GM23248 (cell line): ENCODE data around the gene SOBP.

Experiments
- EZH2 ChIP-seq: fragments of 200-600 bp; sonication (generic); IDR thresholded peaks from 2 replicates; pipeline ENCODE4 v1.6.1; 2018; ENCODE audit warnings: antibody characterized with exemption, mild to moderate bottlenecking; ENCODE audit not compliant: insufficient read depth, poor library complexity, severe bottlenecking
- EZH2phosphoT487 ChIP-seq: fragments of 200-600 bp; sonication (generic); IDR thresholded peaks from 2 replicates; pipeline ENCODE4 v1.6.1; 2018; ENCODE audit warnings: antibody characterized with exemption, moderate library complexity, mild to moderate bottlenecking, low read depth; ENCODE audit not compliant: insufficient read depth

- TF ChIP-seq EZH2: no peak
- TF ChIP-seq EZH2phosphoT487: no peak
These were observed 138.1 kb downstream of the SOBP start for GRCh38 chr6:107627969-107628368.
